ENCODE measurements around the gene SRPK3. TPM values are rescaled to one million over a fixed set of nuclear protein-coding genes. Genes with fewer than 3 reads are reported as not detected.

SRPK3 gene
- total RNA-seq, 1 experiment from 2014 or later: not detected

Other genes starting within 250 kb of the SRPK3 start
- gene CCNQ, start 181.9 kb upstream of the SRPK3 start, total RNA-seq (2014; rRNA removed; shearing (Covaris generic); ENCODE audit: low replicate concordance): 29.1 and 55.4 TPM in 2 replicates
- gene DUSP9, start 133.8 kb upstream of the SRPK3 start, total RNA-seq (2014; rRNA removed; shearing (Covaris generic); ENCODE audit: low replicate concordance): not detected in 2 replicates
- gene PNCK, start 107.2 kb upstream of the SRPK3 start, total RNA-seq (2014; rRNA removed; shearing (Covaris generic); ENCODE audit: low replicate concordance): not detected in 2 replicates
- 0.14 TPM in 1 of 2 replicates, not detected in the other for gene SLC6A8, start 93.1 kb upstream of the SRPK3 start, total RNA-seq (2014; rRNA removed; shearing (Covaris generic); ENCODE audit: low replicate concordance)
- gene BCAP31, start 56.7 kb upstream of the SRPK3 start, total RNA-seq (2014; rRNA removed; shearing (Covaris generic); ENCODE audit: low replicate concordance): 99.7 and 110 TPM in 2 replicates
- 1.9 and 4.1 TPM in 2 replicates for gene ABCD1, start 56.2 kb upstream of the SRPK3 start, total RNA-seq (2014; rRNA removed; shearing (Covaris generic); ENCODE audit: low replicate concordance)
- not detected in 2 replicates for gene PLXNB3, start 16.8 kb upstream of the SRPK3 start, total RNA-seq (2014; rRNA removed; shearing (Covaris generic); ENCODE audit: low replicate concordance)
- 46.5 and 80.7 TPM in 2 replicates for gene IDH3G, start 13.3 kb downstream of the SRPK3 start, total RNA-seq (2014; rRNA removed; shearing (Covaris generic); ENCODE audit: low replicate concordance)
- gene SSR4, start 13.6 kb downstream of the SRPK3 start, total RNA-seq (2014; rRNA removed; shearing (Covaris generic); ENCODE audit: low replicate concordance): 249 and 310 TPM in 2 replicates
- gene PDZD4, start 49.5 kb downstream of the SRPK3 start, total RNA-seq (2014; rRNA removed; shearing (Covaris generic); ENCODE audit: low replicate concordance): not detected in 2 replicates
- gene L1CAM, start 105.1 kb downstream of the SRPK3 start, total RNA-seq (2014; rRNA removed; shearing (Covaris generic); ENCODE audit: low replicate concordance): not detected in 2 replicates
- gene AVPR2, start 123.6 kb downstream of the SRPK3 start, total RNA-seq (2014; rRNA removed; shearing (Covaris generic); ENCODE audit: low replicate concordance): not detected in 2 replicates
- gene ARHGAP4, start 145.2 kb downstream of the SRPK3 start, total RNA-seq (2014; rRNA removed; shearing (Covaris generic); ENCODE audit: low replicate concordance): 104 and 218 TPM in 2 replicates
- gene NAA10, start 154.0 kb downstream of the SRPK3 start, total RNA-seq (2014; rRNA removed; shearing (Covaris generic); ENCODE audit: low replicate concordance): 103 and 144 TPM in 2 replicates
- gene RENBP, start 163.6 kb downstream of the SRPK3 start, total RNA-seq (2014; rRNA removed; shearing (Covaris generic); ENCODE audit: low replicate concordance): 0.22 and 0.26 TPM in 2 replicates
- gene HCFC1, start 190.8 kb downstream of the SRPK3 start, total RNA-seq (2014; rRNA removed; shearing (Covaris generic); ENCODE audit: low replicate concordance): 16.8 and 29.4 TPM in 2 replicates
- 1.5 and 3.9 TPM in 2 replicates for gene TMEM187, start 191.7 kb downstream of the SRPK3 start, total RNA-seq (2014; rRNA removed; shearing (Covaris generic); ENCODE audit: low replicate concordance)
- 76.0 and 131 TPM in 2 replicates for gene IRAK1, start 238.9 kb downstream of the SRPK3 start, total RNA-seq (2014; rRNA removed; shearing (Covaris generic); ENCODE audit: low replicate concordance)